Astrocyte (in vitro differentiated cells and primary cell): Measurements from ENCODE around the gene BEND6.

Source experiments
- EZH2 ChIP-seq: IDR thresholded peaks from 2 replicates; pipeline ENCODE4 v1.6.1; 2012; ENCODE audit warnings: mild to moderate bottlenecking, low read length, inconsistent platforms; ENCODE audit not compliant: insufficient read depth
- TF ChIP-seq, protein P1 (sequence below): IDR thresholded peaks from 2 replicates; pipeline ENCODE4 v1.5.1; 2011; ENCODE audit warnings: low read depth, mild to moderate bottlenecking, inconsistent platforms, low read length, moderate library complexity; ENCODE audit not compliant: insufficient read depth

- TF ChIP-seq, protein P1, sequence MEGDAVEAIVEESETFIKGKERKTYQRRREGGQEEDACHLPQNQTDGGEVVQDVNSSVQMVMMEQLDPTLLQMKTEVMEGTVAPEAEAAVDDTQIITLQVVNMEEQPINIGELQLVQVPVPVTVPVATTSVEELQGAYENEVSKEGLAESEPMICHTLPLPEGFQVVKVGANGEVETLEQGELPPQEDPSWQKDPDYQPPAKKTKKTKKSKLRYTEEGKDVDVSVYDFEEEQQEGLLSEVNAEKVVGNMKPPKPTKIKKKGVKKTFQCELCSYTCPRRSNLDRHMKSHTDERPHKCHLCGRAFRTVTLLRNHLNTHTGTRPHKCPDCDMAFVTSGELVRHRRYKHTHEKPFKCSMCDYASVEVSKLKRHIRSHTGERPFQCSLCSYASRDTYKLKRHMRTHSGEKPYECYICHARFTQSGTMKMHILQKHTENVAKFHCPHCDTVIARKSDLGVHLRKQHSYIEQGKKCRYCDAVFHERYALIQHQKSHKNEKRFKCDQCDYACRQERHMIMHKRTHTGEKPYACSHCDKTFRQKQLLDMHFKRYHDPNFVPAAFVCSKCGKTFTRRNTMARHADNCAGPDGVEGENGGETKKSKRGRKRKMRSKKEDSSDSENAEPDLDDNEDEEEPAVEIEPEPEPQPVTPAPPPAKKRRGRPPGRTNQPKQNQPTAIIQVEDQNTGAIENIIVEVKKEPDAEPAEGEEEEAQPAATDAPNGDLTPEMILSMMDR, result no peak
- no peak for TF ChIP-seq EZH2
Observed at GRCh38 chr6:57029213-57029612, 74.3 kb downstream of the BEND6 start.
